WTC11 (cell line): ENCODE results near the gene EBF3.

Experiments used
- ATF2 ChIP-seq: sonication (generic); formaldehyde crosslinking; IDR thresholded peaks from 2 replicates; pipeline ENCODE4 v1.8.1; 2022; ENCODE audit warnings: low read depth, missing genetic modification reagents, borderline replicate concordance
- CTCF ChIP-seq: fragments of 200-600 bp; IDR thresholded peaks from 2 replicates; pipeline ENCODE4 v1.8.0; 2022; ENCODE audit warnings: antibody characterized with exemption
- GABPB1 ChIP-seq: sonication (generic); formaldehyde crosslinking; IDR thresholded peaks from 2 replicates; pipeline ENCODE4 v1.8.1; 2023; ENCODE audit warnings: mild to moderate bottlenecking, missing genetic modification reagents
- NFE2L1 ChIP-seq: sonication (generic); formaldehyde crosslinking; IDR thresholded peaks from 2 replicates; pipeline ENCODE4 v1.8.1; 2023; ENCODE audit warnings: missing genetic modification reagents
- NR2C2 ChIP-seq: sonication (generic); formaldehyde crosslinking; IDR thresholded peaks from 2 replicates; pipeline ENCODE4 v1.8.0; 2022; ENCODE audit warnings: mild to moderate bottlenecking, missing genetic modification reagents
- SMAD3 ChIP-seq: sonication (generic); formaldehyde crosslinking; IDR thresholded peaks from 2 replicates; pipeline ENCODE4 v1.8.0; 2022; ENCODE audit warnings: missing genetic modification reagents, mild to moderate bottlenecking, borderline replicate concordance
- TF ChIP-seq, protein P1 (sequence below): sonication (generic); formaldehyde crosslinking; IDR thresholded peaks from 2 replicates; pipeline ENCODE4 v1.8.0; 2022; ENCODE audit warnings: mild to moderate bottlenecking, missing genetic modification reagents

DNA sequence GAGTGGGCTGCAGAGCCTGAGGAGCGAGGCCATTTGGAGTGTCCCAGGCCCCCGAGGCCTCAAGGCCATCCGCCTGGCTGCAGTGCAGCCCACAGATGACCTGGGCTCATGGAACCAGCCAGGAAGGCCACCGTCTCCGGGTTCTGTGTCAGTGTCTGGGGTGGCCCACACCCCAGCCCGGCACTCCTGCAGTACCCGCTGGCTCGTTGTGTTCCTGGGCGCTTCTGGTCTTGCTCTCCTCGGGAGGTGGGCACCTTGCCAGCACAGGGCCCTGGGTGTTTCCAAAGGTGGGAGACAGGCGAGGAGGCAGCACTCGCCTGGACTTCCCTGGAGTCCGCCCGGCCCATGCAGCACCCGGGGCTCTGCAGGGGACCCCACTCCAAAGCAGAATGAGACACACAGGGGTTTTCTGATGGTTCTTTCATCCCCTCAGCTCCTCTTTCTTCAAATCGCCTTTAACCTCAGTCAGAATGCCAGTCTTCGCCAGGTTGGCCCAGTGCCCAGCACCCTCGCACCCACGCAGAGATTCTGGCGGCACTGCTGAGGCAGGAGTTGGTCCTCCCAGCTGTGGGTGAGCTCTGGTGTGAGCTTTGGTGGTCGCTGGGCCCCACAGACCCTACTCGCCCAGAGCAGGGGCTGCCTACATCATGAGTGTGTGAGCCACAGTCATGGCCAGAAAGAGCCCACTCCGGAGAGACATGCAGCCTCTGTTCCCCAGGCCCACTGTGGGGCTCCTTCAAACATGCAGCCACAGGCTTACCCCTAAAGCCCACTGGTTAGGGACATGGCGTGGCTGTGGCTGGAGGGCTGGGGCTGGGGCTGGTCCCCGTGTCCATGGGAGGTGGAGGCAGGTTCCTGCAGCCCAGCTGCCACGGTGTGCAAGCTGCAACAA is 155.7 kb downstream of the EBF3 start:
- TF ChIP-seq CTCF (no peak), SMAD3 (CRISPR knock-in tag) (no peak), GABPB1 (CRISPR knock-in tag) (no peak), ATF2 (CRISPR knock-in tag) (no peak), NFE2L1 (CRISPR knock-in tag) (no peak), NR2C2 (CRISPR knock-in tag) (no peak)
- TF ChIP-seq, protein P1, sequence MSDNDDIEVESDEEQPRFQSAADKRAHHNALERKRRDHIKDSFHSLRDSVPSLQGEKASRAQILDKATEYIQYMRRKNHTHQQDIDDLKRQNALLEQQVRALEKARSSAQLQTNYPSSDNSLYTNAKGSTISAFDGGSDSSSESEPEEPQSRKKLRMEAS (CRISPR knock-in tag) = no peak
